Lower leg skin (tissue), 3 donors: ENCODE results near the gene G3BP1.

Experiments used
- POLR2A ChIP-seq, 2 donors: fragments of 450-650 bp; IDR thresholded peaks; one replicate each; pipeline ENCODE4 v1.6.1; 2016 to 2017; ENCODE audit warnings: antibody characterized with exemption in 2 of 2, mild to moderate bottlenecking in 1 of 2, moderate library complexity in 1 of 2
- TF ChIP-seq, protein P1 (sequence below), 3 donors: fragments of 450-650 bp; IDR thresholded peaks; one replicate each; pipeline ENCODE4 v1.5.1; 2016; ENCODE audit warnings: antibody characterized with exemption in 3 of 3, mild to moderate bottlenecking in 3 of 3, moderate library complexity in 2 of 3

DNA sequence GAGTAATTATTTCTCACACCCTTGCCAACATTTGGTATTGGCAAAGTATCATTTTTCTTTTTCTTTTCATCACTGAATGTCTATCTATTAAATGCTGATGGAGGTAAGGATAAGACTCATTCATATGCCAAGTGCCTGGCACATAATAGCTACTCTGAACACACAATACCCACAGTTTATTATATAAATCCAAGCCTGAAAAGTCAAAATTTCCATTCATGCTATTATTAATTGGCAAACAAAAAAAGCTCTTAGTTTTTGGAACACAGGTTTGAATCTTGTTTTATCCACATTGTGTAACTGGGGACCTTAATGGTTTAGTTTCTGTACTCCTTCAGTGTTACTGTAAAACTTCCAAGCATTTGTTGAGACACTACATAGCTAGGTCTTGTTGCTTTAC, 7.0 kb upstream of the G3BP1 start:
- TF ChIP-seq, protein P1, sequence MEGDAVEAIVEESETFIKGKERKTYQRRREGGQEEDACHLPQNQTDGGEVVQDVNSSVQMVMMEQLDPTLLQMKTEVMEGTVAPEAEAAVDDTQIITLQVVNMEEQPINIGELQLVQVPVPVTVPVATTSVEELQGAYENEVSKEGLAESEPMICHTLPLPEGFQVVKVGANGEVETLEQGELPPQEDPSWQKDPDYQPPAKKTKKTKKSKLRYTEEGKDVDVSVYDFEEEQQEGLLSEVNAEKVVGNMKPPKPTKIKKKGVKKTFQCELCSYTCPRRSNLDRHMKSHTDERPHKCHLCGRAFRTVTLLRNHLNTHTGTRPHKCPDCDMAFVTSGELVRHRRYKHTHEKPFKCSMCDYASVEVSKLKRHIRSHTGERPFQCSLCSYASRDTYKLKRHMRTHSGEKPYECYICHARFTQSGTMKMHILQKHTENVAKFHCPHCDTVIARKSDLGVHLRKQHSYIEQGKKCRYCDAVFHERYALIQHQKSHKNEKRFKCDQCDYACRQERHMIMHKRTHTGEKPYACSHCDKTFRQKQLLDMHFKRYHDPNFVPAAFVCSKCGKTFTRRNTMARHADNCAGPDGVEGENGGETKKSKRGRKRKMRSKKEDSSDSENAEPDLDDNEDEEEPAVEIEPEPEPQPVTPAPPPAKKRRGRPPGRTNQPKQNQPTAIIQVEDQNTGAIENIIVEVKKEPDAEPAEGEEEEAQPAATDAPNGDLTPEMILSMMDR (IDR thresholded peaks at IDR 0.05): no peak
- no peak for TF ChIP-seq POLR2A (IDR thresholded peaks at IDR 0.05)
